H1 (cell line): ENCODE measurements around the gene TSPAN4. TPM values are rescaled to one million over a fixed set of nuclear protein-coding genes. Genes with fewer than 3 reads are reported as not detected.

Source experiments
- CTCF ChIA-PET: fragments of 300-600 bp; sonication (Branson Sonifier 250); formaldehyde crosslinking; loops from one replicate; lab custom pipeline; 2021; ENCODE audit not compliant: partially characterized antibody; lab: Charles Lee
- POLR2A ChIA-PET: fragments of 300-600 bp; sonication (Branson Sonifier 250); formaldehyde crosslinking; loops from one replicate; lab custom pipeline; 2021; ENCODE audit warnings: inconsistent platforms; ENCODE audit not compliant: partially characterized antibody; lab: Charles Lee
- DNase-seq, 2 experiments: peaks; one replicate each; pipeline versions ENCODE4 v3.0.0 to v3.0.0-alpha.2; 2010 to 2022; ENCODE audit warnings: low spot score in 2 of 2, low read depth in 1 of 2, mixed read lengths in 1 of 2
- FAIRE-seq: peaks from 2 replicates; lab custom pipeline; 2011; peaks lifted over from hg19 to GRCh38; lab: Jason Lieb, UNC
- H2AFZ ChIP-seq: 2 replicates; pipeline ENCODE4 v1.8.1; 2012; ENCODE audit warnings: low read length, inconsistent platforms
- H2AK5ac ChIP-seq: 2 replicates; pipeline ENCODE4 v1.6.1; 2013; ENCODE audit warnings: low read depth, low read length
- H2BK120ac ChIP-seq: replicated peaks from 2 replicates; pipeline ENCODE3; 2013; ENCODE audit warnings: low read depth, low read length, inconsistent platforms
- H2BK12ac ChIP-seq: 2 replicates; pipeline ENCODE4 v1.6.1; 2013; ENCODE audit warnings: low read depth, low read length
- H2BK15ac ChIP-seq: 2 replicates; pipeline ENCODE4 v1.6.1; 2013; ENCODE audit warnings: low read length
- H2BK20ac ChIP-seq: 2 replicates; pipeline ENCODE4 v1.6.1; 2013; ENCODE audit warnings: low read length
- H2BK5ac ChIP-seq: 2 replicates; pipeline ENCODE4 v1.6.1; 2013; ENCODE audit warnings: low read depth, low read length
- H3K14ac ChIP-seq: 2 replicates; pipeline ENCODE4 v1.6.1; 2013; ENCODE audit warnings: inconsistent platforms; ENCODE audit not compliant: insufficient read length
- H3K18ac ChIP-seq: 2 replicates; pipeline ENCODE4 v1.6.1; 2013; ENCODE audit warnings: low read length; ENCODE audit errors: extremely low read depth
- H3K23ac ChIP-seq: 2 replicates; pipeline ENCODE4 v1.6.1; 2013; ENCODE audit warnings: inconsistent platforms; ENCODE audit not compliant: insufficient read length
- H3K23me2 ChIP-seq: 2 replicates; pipeline ENCODE4 v1.6.1; 2013; ENCODE audit warnings: low read depth, low read length
- H3K27ac ChIP-seq: 2 replicates; pipeline ENCODE4 v1.6.1; 2011; ENCODE audit warnings: low read depth, low read length, inconsistent platforms
- H3K27me3 ChIP-seq, 4 experiments: replicated peaks in 1 of 4; 1 replicate in 1 of 4; 2 replicates in 3 of 4; pipeline versions ENCODE4 v1.6.1 to v1.8.1; 2011 to 2013; ENCODE audit warnings: low read length in 3 of 4, mild to moderate bottlenecking in 3 of 4, inconsistent platforms in 2 of 4, mixed read lengths in 2 of 4, moderate library complexity in 1 of 4; ENCODE audit not compliant: control insufficient read depth in 3 of 4, insufficient read depth in 3 of 4; ENCODE audit errors: extremely low read depth in 1 of 4
- H3K36me3 ChIP-seq, 4 experiments: 2 replicates each; pipeline versions ENCODE4 v1.6.1 to v1.8.1; 2011 to 2013; ENCODE audit warnings: mild to moderate bottlenecking in 4 of 4, low read length in 3 of 4, moderate library complexity in 2 of 4, control low read depth in 1 of 4, inconsistent platforms in 1 of 4; ENCODE audit not compliant: insufficient read depth in 4 of 4, control insufficient read depth in 2 of 4
- H3K4ac ChIP-seq: replicated peaks from 2 replicates; pipeline ENCODE3; 2013; ENCODE audit warnings: low read length, low read depth, mixed read lengths, inconsistent platforms; ENCODE audit not compliant: insufficient read length
- H3K4me1 ChIP-seq, 4 experiments: replicated peaks in 1 of 4; 1 replicate in 1 of 4; 2 replicates in 3 of 4; pipeline versions ENCODE4 v1.6.1 to v1.8.1; 2011 to 2013; ENCODE audit warnings: low read length in 3 of 4, inconsistent platforms in 2 of 4, mixed read lengths in 1 of 4; ENCODE audit not compliant: insufficient read depth in 4 of 4, control insufficient read depth in 3 of 4
- H3K4me2 ChIP-seq, 2 experiments: 2 replicates each; pipeline versions ENCODE4 v1.6.1 to v1.8.1; 2011 to 2013; ENCODE audit warnings: low read depth in 2 of 2, low read length in 2 of 2, control low read depth in 1 of 2, inconsistent platforms in 1 of 2, mild to moderate bottlenecking in 1 of 2; ENCODE audit not compliant: insufficient read depth in 1 of 2
- H3K4me3 ChIP-seq, 4 experiments: fragments of 200-600, 300-600 bp in 1 of 4; sonication (generic), shearing (Covaris generic), sonication (Bioruptor Twin) in 1 of 4; 2 replicates each; pipeline versions ENCODE4 v1.5.1 to v1.8.1; 2011 to 2016; ENCODE audit warnings: low read length in 4 of 4, low read depth in 3 of 4, control low read depth in 2 of 4, inconsistent platforms in 2 of 4, mild to moderate bottlenecking in 2 of 4, mixed read lengths in 1 of 4, moderate library complexity in 1 of 4; ENCODE audit not compliant: insufficient read depth in 2 of 4; ENCODE audit errors: extremely low read depth in 1 of 4
- H3K56ac ChIP-seq: replicated peaks from 2 replicates; pipeline ENCODE3; 2013; ENCODE audit warnings: low read depth, mild to moderate bottlenecking, mixed read lengths, low read length, inconsistent platforms; ENCODE audit not compliant: insufficient read length
- H3K79me1 ChIP-seq: 2 replicates; pipeline ENCODE4 v1.6.1; 2013; ENCODE audit warnings: low read depth, low read length, control low read depth
- H3K79me2 ChIP-seq, 2 experiments: 2 replicates each; pipeline versions ENCODE4 v1.6.1 to v1.8.1; 2012 to 2013; ENCODE audit warnings: low read length in 2 of 2, mild to moderate bottlenecking in 2 of 2, inconsistent platforms in 1 of 2; ENCODE audit not compliant: insufficient read depth in 2 of 2, control insufficient read depth in 1 of 2
- H3K9ac ChIP-seq, 4 experiments: replicated peaks in 1 of 4; 1 replicate in 1 of 4; 2 replicates in 3 of 4; pipeline versions ENCODE4 v1.6.1 to v1.8.1; 2011 to 2013; ENCODE audit warnings: low read depth in 3 of 4, low read length in 3 of 4, control low read depth in 2 of 4, mild to moderate bottlenecking in 2 of 4, moderate library complexity in 2 of 4, inconsistent platforms in 1 of 4; ENCODE audit errors: extremely low read depth in 1 of 4
- H3K9me3 ChIP-seq, 2 experiments: 2 replicates each; pipeline versions ENCODE4 v1.6.1 to v1.8.1; 2012 to 2013; ENCODE audit warnings: mild to moderate bottlenecking in 2 of 2, moderate library complexity in 2 of 2, control low read depth in 1 of 2, inconsistent platforms in 1 of 2, low read depth in 1 of 2, low read length in 1 of 2, mixed read lengths in 1 of 2; ENCODE audit not compliant: insufficient read depth in 2 of 2
- H4K20me1 ChIP-seq, 2 experiments: replicated peaks in 1 of 2; 2 replicates each; pipeline versions ENCODE3 to v1.8.1; 2011 to 2013; ENCODE audit warnings: inconsistent platforms in 2 of 2, low read length in 2 of 2, mild to moderate bottlenecking in 1 of 2; ENCODE audit not compliant: insufficient read depth in 2 of 2, control insufficient read depth in 1 of 2
- H4K5ac ChIP-seq: 2 replicates; pipeline ENCODE4 v1.6.1; 2013; ENCODE audit warnings: low read length, low read depth, mixed read lengths, inconsistent platforms; ENCODE audit not compliant: insufficient read length
- H4K8ac ChIP-seq: 2 replicates; pipeline ENCODE4 v1.8.0; 2013; ENCODE audit warnings: mild to moderate bottlenecking, moderate library complexity, low read length, inconsistent platforms; ENCODE audit not compliant: insufficient read depth; ENCODE audit errors: extremely low read depth
- H4K91ac ChIP-seq: replicated peaks from 2 replicates; pipeline ENCODE3; 2013; ENCODE audit warnings: low read length, mixed read lengths, inconsistent platforms; ENCODE audit not compliant: insufficient read length
- WGBS, 2 experiments: shearing (Covaris generic) in 1 of 2; methylation state at CpG; one replicate each; pipeline versions ENCODE4 v1.1.6 to v1.1.7; 2013 to 2015; ENCODE audit warnings: low lambda C conversion rate in 2 of 2, mixed read lengths in 2 of 2, inconsistent platforms in 1 of 2, low coverage in 1 of 2, missing lambda C conversion rate in 1 of 2; ENCODE audit not compliant: insufficient replicate concordance in 2 of 2, insufficient coverage in 1 of 2, insufficient read length in 1 of 2; ENCODE audit errors: extremely low coverage in 1 of 2, missing lambda C conversion rate in 1 of 2; 5-methylcytosine and 5-hydroxymethylcytosine counted together
- polyA plus RNA-seq, 7 experiments: library from polyadenylated mRNA; depleted of rRNA in 3 of 7; stranded (reverse) in 5 of 7; unstranded in 2 of 7; fragments of >200 nt in 5 of 7; fragments of 200-250 nt in 2 of 7; gene quantifications; 1 replicate in 5 of 7; 2 replicates in 1 of 7; 4 replicates in 1 of 7; pipeline versions ENCODE4 v1.2.1 to v1.2.3, GENCODE V29; 2011 to 2013; ENCODE audit warnings: missing spikeins in 2 of 7, mixed read lengths in 2 of 7
- total RNA-seq: library from RNA; stranded (reverse); fragmentation: NEBNext Ultra II Directional; extraction: Animal tissue kit (Norgen Biotek cat#: 25700); gene quantifications from 2 replicates; pipeline ENCODE4 v1.2.1, GENCODE V29; 2021

The TSPAN4 gene
- total and polyA plus RNA-seq, 2 of the 8 experiments (the other 6 are each of a cell fraction or from before 2014, with no cell fraction given) = 74.1 to 145 TPM

GRCh38 chr11:880447-880846, 37.8 kb downstream of the TSPAN4 start:
- Histone ChIP-seq H3K56ac (no peak overlapping the region), H2AK5ac (no peak overlapping the region), H3K27ac (no peak overlapping the region), H3K23me2 (no peaks in the 10 kb centered on the region), H2BK12ac (no peak overlapping the region), H4K91ac (no peak overlapping the region), H3K9ac (no peak overlapping the region), H3K9me3 (no peaks in the 10 kb centered on the region), H3K79me1 (no peaks in the 10 kb centered on the region), H3K14ac (no peak overlapping the region), H3K4me2 (no peak overlapping the region), H4K8ac (no peak overlapping the region), H2AFZ (no peak overlapping the region), H3K4me3 (no peak overlapping the region), H3K4ac (no peak overlapping the region), H4K20me1 (peaks cover 7 to 18% of the 10 kb centered on the region in 2 experiments), H3K79me2 (no peaks in the 10 kb centered on the region), H4K5ac (no peak overlapping the region), H2BK5ac (no peak overlapping the region), H2BK20ac (no peak overlapping the region), H3K36me3 (peaks cover 0 to 12% (median under 1%) of the 10 kb centered on the region in 4 experiments; a peak in 4 of 8 replicates), H3K27me3 (no peaks in the 10 kb centered on the region), H3K4me1 (no peaks in the 10 kb centered on the region; a peak in 2 of 7 replicates), H3K18ac (no peak overlapping the region), H3K23ac (no peak overlapping the region), H2BK120ac (no peak overlapping the region), H2BK15ac (no peak overlapping the region)
- ChIA-PET CTCF (interaction anchor here (1.1 to 2.1 kb wide), 5 partner anchors 10 to 25 kb away, joined by 3 to 6 read pairs (median 4); no protein-coding TSS in a partner anchor), POLR2A (no interaction called here)
- DNase-seq (no peak), FAIRE-seq (no peak)
- 92% methylated on average over 13 of the region's 14 CpGs; no CpG with 5 or more reads in 1 of the 2 experiments for WGBS, 2 experiments
